Colonic mucosa (tissue), 4 donors: ENCODE results near the gene RPL7A. TPM values are rescaled to one million over a fixed set of nuclear protein-coding genes. Genes with fewer than 3 reads are reported as not detected.
"Not testable (repeated sequence)": the region's sequence is repeated elsewhere in the genome, so short reads cannot be mapped to it uniquely, and the experiment has no call there.

ENCODE experiments used
- DNase-seq: peaks from one replicate; pipeline ENCODE4 v3.0.0-alpha.2; 2020
- H3K27ac ChIP-seq: fragments of 200-600 bp; one replicate; pipeline ENCODE4 v1.8.0; 2021
- H3K27me3 ChIP-seq: fragments of 200-600 bp; one replicate; pipeline ENCODE4 v1.8.0; 2021
- H3K36me3 ChIP-seq: fragments of 200-600 bp; one replicate; pipeline ENCODE4 v1.8.0; 2021
- H3K4me1 ChIP-seq: fragments of 200-600 bp; one replicate; pipeline ENCODE4 v1.8.0; 2021; ENCODE audit warnings: mild to moderate bottlenecking
- H3K4me3 ChIP-seq: fragments of 200-600 bp; one replicate; pipeline ENCODE4 v1.8.0; 2021
- H3K9ac ChIP-seq, 2 donors: one replicate each; pipeline ENCODE4 v1.7.0; 2013; ENCODE audit warnings: control low read depth in 2 of 2, low read depth in 2 of 2, low read length in 2 of 2
- H3K9me3 ChIP-seq: fragments of 200-600 bp; one replicate; pipeline ENCODE4 v1.8.0; 2021
- CTCF ChIP-seq: fragments of 200-600 bp; IDR thresholded peaks from one replicate; pipeline ENCODE4 v1.8.0; 2022; ENCODE audit warnings: antibody characterized with exemption, mild to moderate bottlenecking
- intact Hi-C: fragments of 100-400 bp; cut with DNase I; formaldehyde crosslinking; loops from one replicate; pipeline ENCODE4 v1.14.1; 2022
- total RNA-seq, 2 donors: library from RNA; stranded (reverse); fragmentation: NEBNext Ultra II Directional in 1 of 2; extraction: Animal tissue kit (Norgen Biotek cat#: 25700) in 1 of 2; gene quantifications; one replicate each; pipeline ENCODE4 v1.2.1, GENCODE V29; 2021
- donor health status: healthy.
- donor health status: DM: no; HTN: no; CAD: no.
- donor health status: DM: no; HTN: no; CAD: no.

RPL7A gene
- total RNA-seq, 2 donors from 2014 or later: 1,628 to 2,136 TPM

- H3K4me3 ChIP-seq: no peak overlapping the region
- H3K9ac ChIP-seq: no peak overlapping the region
- no peak overlapping the region for H3K27ac ChIP-seq
- no peaks in the 10 kb centered on the region for H3K27me3 ChIP-seq
- intact Hi-C loops: loop anchor here (10.0 kb wide), 1 partner anchor 89 kb away; no protein-coding TSS in a partner anchor
- TF ChIP-seq CTCF: no peak
- H3K36me3 ChIP-seq: no peaks in the 10 kb centered on the region
- H3K4me1 ChIP-seq: no peaks in the 10 kb centered on the region
- no peak for DNase-seq
- no peaks in the 10 kb centered on the region for H3K9me3 ChIP-seq
Observed at GRCh38 chr9:133323991-133324703, 23.9 kb upstream of the RPL7A start.

GRCh38 chr9:133327021-133327420 lies 21.0 kb upstream of the RPL7A start:
- H3K27ac ChIP-seq, H3K9ac ChIP-seq, H3K4me3 ChIP-seq, H3K4me1 ChIP-seq, H3K27me3 ChIP-seq, H3K9me3 ChIP-seq, DNase-seq: not testable (repeated sequence)
- intact Hi-C loops: loop anchor here (10.0 kb wide), 1 partner anchor 92 kb away; no protein-coding TSS in a partner anchor
- H3K36me3 ChIP-seq: peaks cover 14% of the 10 kb centered on the region

DNA sequence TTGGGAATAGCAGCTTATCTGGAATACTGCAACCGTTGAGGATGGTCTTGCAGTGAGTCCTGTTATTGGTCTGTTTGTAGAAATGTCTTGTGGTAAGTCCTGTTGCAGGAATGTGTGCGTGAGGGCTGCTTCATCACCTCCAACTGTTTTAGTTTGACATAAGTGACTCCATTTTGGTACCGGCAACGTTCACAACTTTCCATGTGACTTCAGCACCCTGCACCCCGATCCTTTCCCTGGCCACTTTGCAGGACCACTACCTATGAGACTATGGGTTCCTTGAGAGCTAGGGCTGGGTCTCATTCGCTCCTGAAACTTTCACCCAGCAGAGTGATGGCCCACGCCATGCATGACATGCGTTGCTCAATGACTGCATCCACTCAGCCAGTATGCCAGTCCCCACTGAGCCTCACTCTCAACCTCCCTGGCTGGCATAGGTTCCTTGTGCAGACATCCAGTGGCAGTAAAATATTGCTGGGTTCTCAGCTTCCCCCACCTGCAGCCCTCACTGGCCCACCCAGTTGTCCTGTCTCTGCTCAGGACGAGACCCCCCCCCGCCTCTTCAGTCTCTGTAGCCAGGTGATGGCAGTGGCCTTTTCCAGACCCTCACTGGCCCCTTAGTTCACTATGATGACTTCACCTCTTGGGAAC lies 20.1 kb upstream of the RPL7A start:
- Histone ChIP-seq H3K27ac (no peak overlapping the region), H3K4me1 (no peaks in the 10 kb centered on the region), H3K27me3 (no peaks in the 10 kb centered on the region), H3K9me3 (no peaks in the 10 kb centered on the region), H3K4me3 (no peak overlapping the region), H3K36me3 (peaks cover 22% of the 10 kb centered on the region), H3K9ac (no peak overlapping the region)
- DNase-seq: no peak
- TF ChIP-seq CTCF: no peak
- intact Hi-C loops: loop anchor here (2.0 to 10.0 kb wide), 2 partner anchors 93 to 141 kb away; no protein-coding TSS in a partner anchor

- H3K9ac ChIP-seq, H3K4me3 ChIP-seq, H3K9me3 ChIP-seq, H3K27me3 ChIP-seq, H3K27ac ChIP-seq: not testable (repeated sequence)
- peak; percentile 64 for TF ChIP-seq CTCF
- intact Hi-C loops: loop anchor here (2.0 to 10.0 kb wide), 2 partner anchors 95 to 143 kb away; no protein-coding TSS in a partner anchor
- Histone ChIP-seq H3K4me1 (peaks cover 10% of the 10 kb centered on the region), H3K36me3 (peaks cover 29% of the 10 kb centered on the region)
- peak; percentile 52 for DNase-seq
Observed at GRCh38 chr9:133329306-133330156, 18.5 kb upstream of the RPL7A start.

GRCh38 chr9:133331221-133331620 lies 16.8 kb upstream of the RPL7A start:
- no peak for DNase-seq
- no peaks in the 10 kb centered on the region for H3K27me3 ChIP-seq
- peaks cover 29% of the 10 kb centered on the region for H3K36me3 ChIP-seq
- H3K27ac ChIP-seq: no peak overlapping the region
- H3K4me3 ChIP-seq: no peak overlapping the region
- intact Hi-C loops: no loop called here
- no peak overlapping the region for H3K9ac ChIP-seq
- no peak for TF ChIP-seq CTCF
- peaks cover 18% of the 10 kb centered on the region for H3K4me1 ChIP-seq
- no peaks in the 10 kb centered on the region for H3K9me3 ChIP-seq
